ENCODE measurements around the gene DDX3Y.
A peak's percentile ranks its signal among the peaks of the same experiment; 100 is the strongest.

Gene DDX3Y

GRCh38 chrY:12904618-12905516 is at the start of gene DDX3Y:
DDX3Y (plus strand) TSS chrY:12904868; CDS start chrY:12904937, 69 bp downstream.
- DNase-seq = peak; percentile 78 to 85

GRCh38 chrY:12855791-12856275 is 48.8 kb upstream of the DDX3Y start:
- no peak for DNase-seq

- DNase-seq = no peak
These were observed 36.7 kb upstream of the DDX3Y start for GRCh38 chrY:12867960-12868359.

GRCh38 chrY:12896973-12897372 is 7.7 kb upstream of the DDX3Y start:
- no peak for DNase-seq

GRCh38 chrY:12898604-12899003 is 6.1 kb upstream of the DDX3Y start:
- no peak for DNase-seq

GRCh38 chrY:12905517-12905872 is 827 bp downstream of the DDX3Y start:
- DNase-seq = peak; percentile 66 to 75

- peak in 1 of 2 experiments; percentile 9 for DNase-seq
These were observed 1.2 kb downstream of the DDX3Y start for GRCh38 chrY:12905895-12906294.

- no peak for DNase-seq
These were observed 8.9 kb downstream of the DDX3Y start for GRCh38 chrY:12913541-12913940.

- no peak for DNase-seq
These were observed 23.4 kb downstream of the DDX3Y start for GRCh38 chrY:12928043-12928442.

GRCh38 chrY:12941725-12942687 is 37.3 kb downstream of the DDX3Y start:
- DNase-seq = no peak
